ENCODE measurements around the gene NUP42. TPM values are rescaled to one million over a fixed set of nuclear protein-coding genes. Genes with fewer than 3 reads are reported as not detected.

Gene NUP42
- total and polyA plus RNA-seq, 2 of the 13 experiments (the other 11 are each of a cell fraction or from before 2014, with no cell fraction given), result 32.0 to 51.5 TPM

DNA sequence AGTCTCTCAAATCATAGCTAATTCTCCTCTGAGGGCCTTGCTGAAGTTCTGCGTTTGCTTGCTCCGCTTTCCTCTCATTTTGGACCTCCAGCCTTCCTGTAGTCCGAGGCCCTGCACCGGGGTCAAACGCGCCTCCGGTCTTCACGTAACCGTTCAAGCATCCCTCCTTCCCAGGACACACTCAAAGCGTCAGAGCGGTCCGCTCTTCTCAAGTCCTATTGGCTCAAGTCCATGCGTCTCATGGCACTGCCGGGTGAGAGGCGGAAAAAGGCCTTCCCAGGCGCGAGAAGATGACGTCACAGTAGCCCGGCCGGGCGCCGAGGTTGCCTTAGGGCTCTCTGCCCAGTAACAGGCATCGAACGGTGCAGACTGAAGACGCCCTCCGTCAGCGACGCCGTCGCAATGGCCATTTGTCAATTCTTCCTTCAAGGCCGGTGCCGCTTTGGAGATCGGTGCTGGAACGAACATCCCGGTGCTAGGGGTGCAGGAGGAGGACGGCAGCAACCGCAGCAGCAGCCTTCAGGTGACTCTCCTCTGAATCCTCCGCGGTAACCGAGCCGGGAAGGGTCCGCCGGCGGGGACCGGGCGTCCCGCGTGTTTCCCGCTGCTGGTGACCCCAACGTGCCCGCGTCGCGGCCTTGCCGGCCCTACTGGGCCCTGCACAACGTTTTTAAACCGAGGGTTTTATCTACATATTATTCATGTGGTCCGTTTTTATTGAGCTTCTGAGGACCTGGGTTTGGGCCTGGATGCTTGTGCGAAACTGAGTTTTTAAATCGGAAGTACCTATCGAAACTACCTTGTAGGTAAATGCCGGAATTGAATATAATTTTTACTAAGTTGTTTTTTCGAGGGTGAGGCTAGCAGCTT lies at the start of gene NUP42 (continued):
- TF ChIP-seq TBL1XR1 (IDR thresholded peaks at IDR 0.05; ENCODE audit: borderline replicate concordance, low read length, partially characterized antibody) (peak; percentile 22), ZNF251 (CRISPR knock-in tag; IDR thresholded peaks at IDR 0.05) (no peak), RFX5 (IDR thresholded peaks at IDR 0.05; ENCODE audit: low read depth, low read length) (peak; percentile 96), PAF1 (CRISPR knock-in tag; IDR thresholded peaks at IDR 0.05) (no peak), ZSCAN30 (CRISPR knock-in tag; IDR thresholded peaks at IDR 0.05) (no peak), ZNF431 (CRISPR knock-in tag; IDR thresholded peaks at IDR 0.05; ENCODE audit: borderline replicate concordance, low read depth) (no peak), RARG (CRISPR knock-in tag; IDR thresholded peaks at IDR 0.05; ENCODE audit: low read depth) (no peak), AGO2 (optimal IDR thresholded peaks at IDR 0.05; ENCODE audit: low read depth, low read length) (peak; percentile 72), MAFF (IDR thresholded peaks at IDR 0.05; ENCODE audit: low read depth, low read length) (no peak), TEAD2 (CRISPR knock-in tag; IDR thresholded peaks at IDR 0.05) (no peak), SP4 (CRISPR knock-in tag; IDR thresholded peaks at IDR 0.05) (peak; percentile 81; the same call in 1 of the 2 replicates), FOSL1 (CRISPR knock-in tag; IDR thresholded peaks at IDR 0.05; ENCODE audit: borderline replicate concordance) (no peak), ZNF382 (CRISPR knock-in tag; IDR thresholded peaks at IDR 0.05; ENCODE audit: borderline replicate concordance) (no peak), ZNF567 (CRISPR knock-in tag; IDR thresholded peaks at IDR 0.05; ENCODE audit: borderline replicate concordance) (peak; percentile 98; the same call in 1 of the 2 replicates)
- TF ChIP-seq, protein P1, sequence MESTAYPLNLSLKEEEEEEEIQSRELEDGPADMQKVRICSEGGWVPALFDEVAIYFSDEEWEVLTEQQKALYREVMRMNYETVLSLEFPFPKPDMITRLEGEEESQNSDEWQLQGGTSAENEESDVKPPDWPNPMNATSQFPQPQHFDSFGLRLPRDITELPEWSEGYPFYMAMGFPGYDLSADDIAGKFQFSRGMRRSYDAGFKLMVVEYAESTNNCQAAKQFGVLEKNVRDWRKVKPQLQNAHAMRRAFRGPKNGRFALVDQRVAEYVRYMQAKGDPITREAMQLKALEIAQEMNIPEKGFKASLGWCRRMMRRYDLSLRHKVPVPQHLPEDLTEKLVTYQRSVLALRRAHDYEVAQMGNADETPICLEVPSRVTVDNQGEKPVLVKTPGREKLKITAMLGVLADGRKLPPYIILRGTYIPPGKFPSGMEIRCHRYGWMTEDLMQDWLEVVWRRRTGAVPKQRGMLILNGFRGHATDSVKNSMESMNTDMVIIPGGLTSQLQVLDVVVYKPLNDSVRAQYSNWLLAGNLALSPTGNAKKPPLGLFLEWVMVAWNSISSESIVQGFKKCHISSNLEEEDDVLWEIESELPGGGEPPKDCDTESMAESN (CRISPR knock-in tag; conservative IDR thresholded peaks at IDR 0.05), result peak; percentile 72
- TF ChIP-seq, protein P2, sequence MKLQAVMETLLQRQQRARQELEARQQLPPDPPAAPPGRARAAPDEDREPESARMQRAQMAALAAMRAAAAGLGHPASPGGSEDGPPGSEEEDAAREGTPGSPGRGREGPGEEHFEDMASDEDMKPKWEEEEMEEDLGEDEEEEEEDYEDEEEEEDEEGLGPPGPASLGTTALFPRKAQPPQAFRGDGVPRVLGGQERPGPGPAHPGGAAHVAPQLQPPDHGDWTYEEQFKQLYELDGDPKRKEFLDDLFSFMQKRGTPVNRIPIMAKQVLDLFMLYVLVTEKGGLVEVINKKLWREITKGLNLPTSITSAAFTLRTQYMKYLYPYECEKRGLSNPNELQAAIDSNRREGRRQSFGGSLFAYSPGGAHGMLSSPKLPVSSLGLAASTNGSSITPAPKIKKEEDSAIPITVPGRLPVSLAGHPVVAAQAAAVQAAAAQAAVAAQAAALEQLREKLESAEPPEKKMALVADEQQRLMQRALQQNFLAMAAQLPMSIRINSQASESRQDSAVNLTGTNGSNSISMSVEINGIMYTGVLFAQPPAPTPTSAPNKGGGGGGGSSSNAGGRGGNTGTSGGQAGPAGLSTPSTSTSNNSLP (IDR thresholded peaks at IDR 0.05; ENCODE audit: low read depth, low read length), result no peak
- TF ChIP-seq, protein P3, sequence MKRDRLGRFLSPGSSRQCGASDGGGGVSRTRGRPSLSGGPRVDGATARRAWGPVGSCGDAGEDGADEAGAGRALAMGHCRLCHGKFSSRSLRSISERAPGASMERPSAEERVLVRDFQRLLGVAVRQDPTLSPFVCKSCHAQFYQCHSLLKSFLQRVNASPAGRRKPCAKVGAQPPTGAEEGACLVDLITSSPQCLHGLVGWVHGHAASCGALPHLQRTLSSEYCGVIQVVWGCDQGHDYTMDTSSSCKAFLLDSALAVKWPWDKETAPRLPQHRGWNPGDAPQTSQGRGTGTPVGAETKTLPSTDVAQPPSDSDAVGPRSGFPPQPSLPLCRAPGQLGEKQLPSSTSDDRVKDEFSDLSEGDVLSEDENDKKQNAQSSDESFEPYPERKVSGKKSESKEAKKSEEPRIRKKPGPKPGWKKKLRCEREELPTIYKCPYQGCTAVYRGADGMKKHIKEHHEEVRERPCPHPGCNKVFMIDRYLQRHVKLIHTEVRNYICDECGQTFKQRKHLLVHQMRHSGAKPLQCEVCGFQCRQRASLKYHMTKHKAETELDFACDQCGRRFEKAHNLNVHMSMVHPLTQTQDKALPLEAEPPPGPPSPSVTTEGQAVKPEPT (CRISPR knock-in tag; IDR thresholded peaks at IDR 0.05; ENCODE audit: low read depth), result 0 out of 2 replicates have a peak, but pooled peaks have one; percentile 30
- TF ChIP-seq, protein P4, sequence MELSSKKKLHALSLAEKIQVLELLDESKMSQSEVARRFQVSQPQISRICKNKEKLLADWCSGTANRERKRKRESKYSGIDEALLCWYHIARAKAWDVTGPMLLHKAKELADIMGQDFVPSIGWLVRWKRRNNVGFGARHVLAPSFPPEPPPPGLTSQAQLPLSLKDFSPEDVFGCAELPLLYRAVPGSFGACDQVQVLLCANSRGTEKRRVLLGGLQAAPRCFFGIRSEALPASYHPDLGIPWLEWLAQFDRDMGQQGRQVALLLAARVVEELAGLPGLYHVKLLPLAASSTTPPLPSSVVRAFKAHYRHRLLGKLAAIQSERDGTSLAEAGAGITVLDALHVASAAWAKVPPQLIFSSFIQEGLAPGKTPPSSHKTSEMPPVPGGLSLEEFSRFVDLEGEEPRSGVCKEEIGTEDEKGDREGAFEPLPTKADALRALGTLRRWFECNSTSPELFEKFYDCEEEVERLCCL (CRISPR knock-in tag; IDR thresholded peaks at IDR 0.05; ENCODE audit: borderline replicate concordance), result peak; percentile 25; the same call in 1 of the 2 replicates
- TF ChIP-seq, protein P5, sequence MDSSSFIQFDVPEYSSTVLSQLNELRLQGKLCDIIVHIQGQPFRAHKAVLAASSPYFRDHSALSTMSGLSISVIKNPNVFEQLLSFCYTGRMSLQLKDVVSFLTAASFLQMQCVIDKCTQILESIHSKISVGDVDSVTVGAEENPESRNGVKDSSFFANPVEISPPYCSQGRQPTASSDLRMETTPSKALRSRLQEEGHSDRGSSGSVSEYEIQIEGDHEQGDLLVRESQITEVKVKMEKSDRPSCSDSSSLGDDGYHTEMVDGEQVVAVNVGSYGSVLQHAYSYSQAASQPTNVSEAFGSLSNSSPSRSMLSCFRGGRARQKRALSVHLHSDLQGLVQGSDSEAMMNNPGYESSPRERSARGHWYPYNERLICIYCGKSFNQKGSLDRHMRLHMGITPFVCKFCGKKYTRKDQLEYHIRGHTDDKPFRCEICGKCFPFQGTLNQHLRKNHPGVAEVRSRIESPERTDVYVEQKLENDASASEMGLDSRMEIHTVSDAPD (CRISPR knock-in tag; IDR thresholded peaks at IDR 0.05), result peak; percentile 91

All from HepG2 (cell line).